GM19455 (cell line): Measurements from ENCODE around the gene PGP.
"Not testable (repeated sequence)": the region's sequence is repeated elsewhere in the genome, so short reads cannot be mapped to it uniquely, and the experiment has no call there.

ENCODE experiments used
- ATAC-seq: cut with Tn5 transposase; IDR thresholded peaks from one replicate; pipeline ENCODE4 v1.9.1; 2021; ENCODE audit not compliant: unreplicated experiment

Gene PGP

GRCh38 chr16:2223221-2223941 is 8.7 kb upstream of the PGP start, which contains the start of gene E4F1:
Gene E4F1 (plus strand): TSS chr16:2223591. CDS start chr16:2223614, 23 bp downstream.
- peak; percentile 86 for ATAC-seq

GRCh38 chr16:2216330-2216729 is 1.7 kb upstream of the PGP start:
- ATAC-seq, result no peak

GRCh38 chr16:2213817-2214718 is 572 bp downstream of the PGP start:
- ATAC-seq, result peak; percentile 20

- no peak for ATAC-seq
Measured at GRCh38 chr16:2212362-2213324, 2.0 kb downstream of the PGP start.

- no peak for ATAC-seq
Measured at GRCh38 chr16:2211923-2212347, 2.7 kb downstream of the PGP start.

- ATAC-seq, result no peak
Measured at GRCh38 chr16:2210386-2211365, 4.0 kb downstream of the PGP start, which contains the start of gene BRICD5. Gene BRICD5 (minus strand): TSS chr16:2210863. CDS start chr16:2210833, 30 bp downstream.

GRCh38 chr16:2210009-2210332 is 4.7 kb downstream of the PGP start:
- ATAC-seq, result no peak

GRCh38 chr16:2209258-2210008 is 5.2 kb downstream of the PGP start:
- no peak for ATAC-seq

GRCh38 chr16:2208772-2209171 is 5.9 kb downstream of the PGP start:
- ATAC-seq, result no peak

- ATAC-seq, result no peak
Measured at GRCh38 chr16:2208308-2208707, 6.3 kb downstream of the PGP start.

- no peak for ATAC-seq
Measured at GRCh38 chr16:2207872-2208271, 6.8 kb downstream of the PGP start.

- ATAC-seq, result no peak
Measured at GRCh38 chr16:2206780-2207433, 7.7 kb downstream of the PGP start.

- ATAC-seq, result no peak
Measured at GRCh38 chr16:2206420-2206779, 8.2 kb downstream of the PGP start.

- no peak for ATAC-seq
Measured at GRCh38 chr16:2205967-2206313, 8.7 kb downstream of the PGP start.

GRCh38 chr16:2205104-2205966 is 9.3 kb downstream of the PGP start, which contains the start of gene MLST8:
Gene MLST8 (plus strand): TSS chr16:2205454. CDS start chr16:2206086, 632 bp downstream.
- ATAC-seq, result peak; percentile 63

GRCh38 chr16:2204416-2205103 is 10.1 kb downstream of the PGP start:
- peak; percentile 7 for ATAC-seq

- not testable (repeated sequence) for ATAC-seq
Measured at GRCh38 chr16:2203119-2203688, 11.4 kb downstream of the PGP start.
